Heart left ventricle (tissue), 16 donors: ENCODE measurements around the gene SLC7A5. TPM values are rescaled to one million over a fixed set of nuclear protein-coding genes. Genes with fewer than 3 reads are reported as not detected.
A peak's percentile ranks its signal among the peaks of the same experiment; 100 is the strongest.

ENCODE experiments used
- ATAC-seq, 4 donors: fragments of 200-7000 bp; cut with Tn5 transposase; one replicate each; pipeline ENCODE4 v1.9.1; 2020 to 2022; ENCODE audit warnings: moderate library complexity in 4 of 4, mild to moderate bottlenecking in 3 of 4, moderate number of reproducible peaks in 1 of 4
- DNase-seq, 5 donors: peaks; one replicate each; pipeline ENCODE4 v3.0.0-alpha.2; 2020
- H3K27ac ChIP-seq, 12 donors: fragments of 200-600 bp; sonication (generic) in 4 of 12; one replicate each; pipeline versions ENCODE4 v1.5.0 to v1.8.0; 2016 to 2022; ENCODE audit warnings: mild to moderate bottlenecking in 2 of 12
- H3K27me3 ChIP-seq, 9 donors: fragments of 200-600 bp; sonication (generic) in 2 of 9; one replicate each; pipeline versions ENCODE4 v1.5.1 to v1.8.0; 2016 to 2022; ENCODE audit warnings: mild to moderate bottlenecking in 3 of 9
- H3K36me3 ChIP-seq, 9 donors: fragments of 200-600 bp; sonication (generic) in 2 of 9; one replicate each; pipeline versions ENCODE4 v1.5.0 to v1.8.0; 2018 to 2022; ENCODE audit warnings: mild to moderate bottlenecking in 2 of 9
- H3K4me1 ChIP-seq, 12 donors: fragments of 200-600 bp; sonication (generic) in 4 of 12; one replicate each; pipeline versions ENCODE4 v1.5.0 to v1.8.0; 2016 to 2022; ENCODE audit warnings: mild to moderate bottlenecking in 3 of 12
- H3K4me3 ChIP-seq, 12 donors: fragments of 200-600 bp; sonication (generic) in 4 of 12; one replicate each; pipeline versions ENCODE4 v1.5.0 to v1.8.0; 2017 to 2022; ENCODE audit warnings: mild to moderate bottlenecking in 9 of 12, moderate library complexity in 4 of 12
- H3K9me3 ChIP-seq, 12 donors: fragments of 200-600 bp; sonication (generic) in 4 of 12; one replicate each; pipeline versions ENCODE4 v1.5.0 to v1.8.0; 2016 to 2022; ENCODE audit warnings: mild to moderate bottlenecking in 1 of 12
- CTCF ChIP-seq, 12 donors: fragments of 200-600 bp; sonication (generic) in 4 of 12; IDR thresholded peaks; one replicate each; pipeline versions ENCODE4 v1.5.0 to v1.8.0; 2018 to 2022; ENCODE audit warnings: antibody characterized with exemption in 12 of 12, mild to moderate bottlenecking in 5 of 12
- POLR2A ChIP-seq, 2 donors: fragments of 450-650 bp; IDR thresholded peaks; one replicate each; pipeline ENCODE4 v1.6.1; 2017; ENCODE audit warnings: antibody characterized with exemption in 2 of 2, mild to moderate bottlenecking in 2 of 2, moderate library complexity in 2 of 2
- WGBS, 4 donors: extraction: QIAGEN DNeasy Blood & Tissue Kit in 2 of 4; methylation state at CpG; one replicate each; pipeline versions ENCODE4 v1.1.5 to v1.1.7; 2013 to 2018; 5-methylcytosine and 5-hydroxymethylcytosine counted together
- intact Hi-C, 10 donors: fragments of 100-400 bp; cut with DNase I; formaldehyde crosslinking; loops; one replicate each; pipeline versions ENCODE4 v1.11.1 to v1.14.2; 2022
- polyA plus RNA-seq, 2 donors: library from polyadenylated mRNA; stranded (reverse); fragments of 200-250 nt; gene quantifications; one replicate each; pipeline ENCODE4 v1.2.3, GENCODE V29; 2013
- total RNA-seq, 9 donors: library from RNA; depleted of rRNA in 2 of 9; stranded (reverse); fragments of >200 nt in 2 of 9; fragmentation: NEBNext Ultra II Directional in 3 of 9; extraction: Animal tissue kit (Norgen Biotek cat#: 25700) in 3 of 9; gene quantifications; one replicate each; pipeline versions ENCODE4 v1.1.0 to v1.2.4, GENCODE V29; 2016 to 2023
- donor health status: ischemic (EF 13 %, LVEDD 7.1; RV severe dilation, severe dysfunction).
- donor health status: healthy with polysubstance abuse.
- donor health status: DM: no; HTN: yes; CAD: no.
- donor health status: DM: no; HTN: no; CAD: no.
- donor health status: ischemic (EF 25% LVEDD 6.9; RV normal size, moderate dysfunction).
- donor health status: ischemic (EF 25% LVEDD 5.7; RV mildly dilated, moderate dysfunction).
- donor health status: healthy.
- donor health status: DM: yes; HTN: yes; CAD: no.
- donor health status: ischemic (EF 35%, LVEDD 5.7; RV mildly dilated, moderate dysfunction).
- donor health status: nonischemic (EF 11% LVEDD 7.7; RV severe dilation, severe dysfunction).
- donor health status: DM: yes; HTN: yes; CAD: no.
- donor health status: PGD.
- donor health status: ischemic (EF 29% LVEDD 5.4; RV normal size, mild dysfunction).
- donor health status: nonischemic (EF 23%, LVEDD 6.1; RV moderate dilation, normal function).

Gene SLC7A5
- total and polyA plus RNA-seq, 11 donors = 1.7 to 12.2 (median 3.2) TPM

DNA sequence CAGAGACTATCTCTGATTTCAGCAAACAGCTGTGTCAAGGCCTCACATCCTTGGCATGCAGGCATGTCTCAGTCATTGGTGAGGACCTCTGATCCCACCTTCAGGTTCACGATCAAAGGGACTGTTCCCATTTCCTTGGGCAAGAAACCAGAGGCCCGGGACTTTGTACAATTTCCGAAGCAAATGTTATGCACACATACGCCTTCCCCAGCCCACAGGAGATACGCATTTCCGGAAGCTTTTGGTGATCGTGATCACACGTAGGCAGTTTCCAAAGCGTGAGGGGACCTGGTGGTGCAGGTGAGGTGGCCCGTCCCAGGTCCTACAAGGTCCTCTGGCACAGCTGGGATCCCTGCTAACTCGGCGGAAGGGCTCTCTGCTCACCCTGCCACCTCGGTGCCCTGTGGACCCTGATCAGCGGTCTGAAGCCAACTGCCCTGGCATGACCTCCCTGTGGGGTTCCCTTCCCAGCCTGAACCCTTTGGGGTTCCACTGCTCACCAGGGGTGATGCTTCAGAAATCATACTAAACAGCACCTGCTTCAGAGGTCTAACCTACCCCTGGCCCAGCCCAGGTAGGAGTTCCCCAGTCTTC is 74.7 kb downstream of the SLC7A5 start:
- Histone ChIP-seq H3K27me3 (no peaks in the 10 kb centered on the region), H3K27ac (no peak overlapping the region), H3K36me3 (no peaks in the 10 kb centered on the region), H3K9me3 (no peaks in the 10 kb centered on the region), H3K4me1 (peaks cover 0 to 9% (median 0%) of the 10 kb centered on the region in 12 donors), H3K4me3 (no peak overlapping the region)
- WGBS, 4 donors = 77 to 87% (median 84%) methylated on average over 12 to 14 of the region's 14 CpGs
- DNase-seq (no peak), ATAC-seq (no peak)
- TF ChIP-seq POLR2A (IDR thresholded peaks at IDR 0.05) = no peak
- TF ChIP-seq CTCF (IDR thresholded peaks at IDR 0.05) = no peak
- intact Hi-C loops = no loop called here

GRCh38 chr16:87792205-87792565 is 77.1 kb downstream of the SLC7A5 start:
- H3K27ac ChIP-seq = peak overlapping the region in 1 of 12 donors; percentile 80
- intact Hi-C loops = no loop called here
- TF ChIP-seq POLR2A (IDR thresholded peaks at IDR 0.05) (no peak), CTCF (IDR thresholded peaks at IDR 0.05) (no peak)
- 83 to 91% (median 85%) methylated on average over 7 of the region's 7 CpGs for WGBS, 4 donors
- ATAC-seq (no peak), DNase-seq (no peak)
- H3K4me1 ChIP-seq = peaks cover 0 to 9% (median 0%) of the 10 kb centered on the region in 12 donors
- no peak overlapping the region for H3K4me3 ChIP-seq
- H3K9me3 ChIP-seq = no peaks in the 10 kb centered on the region
- no peaks in the 10 kb centered on the region for H3K36me3 ChIP-seq
- H3K27me3 ChIP-seq = no peaks in the 10 kb centered on the region

DNA sequence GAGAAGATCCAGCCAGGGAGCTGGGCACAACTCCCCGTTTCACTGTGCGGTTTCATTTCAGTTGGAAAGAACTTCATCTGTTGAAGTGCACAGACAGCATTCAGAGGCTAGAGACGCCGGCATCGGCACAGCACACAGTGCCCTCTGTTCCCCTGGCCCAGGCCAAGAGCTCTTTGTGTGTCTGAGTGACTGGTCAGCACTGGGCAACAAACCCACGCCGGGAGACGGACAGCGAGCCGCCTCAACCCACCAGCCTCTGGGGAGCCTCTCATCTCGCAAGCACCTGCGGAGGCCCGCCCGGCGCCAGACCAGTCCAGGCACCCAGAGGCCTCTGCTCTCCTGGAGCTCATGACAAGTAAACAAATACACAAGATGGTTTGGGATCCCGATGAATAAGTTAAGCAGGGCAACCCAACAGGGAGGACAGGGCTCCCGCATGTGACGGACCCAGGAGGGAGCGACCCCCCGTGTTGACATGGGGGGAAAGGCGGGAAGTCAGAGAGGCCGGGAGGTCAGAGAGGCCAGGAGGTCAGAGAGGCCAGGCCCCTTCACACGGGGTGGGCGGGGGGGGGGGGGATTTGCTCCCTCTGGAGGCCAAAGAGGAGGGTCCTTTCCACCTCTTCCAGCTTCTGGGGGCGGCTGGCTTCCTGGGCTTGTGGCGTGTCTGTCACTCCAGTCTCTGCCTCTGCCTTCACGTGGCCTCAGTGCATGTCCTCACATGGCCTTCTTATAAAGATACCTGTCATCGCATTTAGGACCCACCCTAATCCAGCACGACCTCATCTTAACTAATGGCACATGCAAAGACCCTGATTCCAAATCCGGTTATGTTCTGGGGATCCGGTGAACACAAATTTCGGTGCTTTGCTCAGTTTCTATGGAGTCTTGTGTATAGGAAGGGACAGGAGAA is 77.8 kb downstream of the SLC7A5 start:
- H3K4me3 ChIP-seq = no peak overlapping the region
- no peaks in the 10 kb centered on the region for H3K9me3 ChIP-seq
- peaks cover 0 to 9% (median 0%) of the 10 kb centered on the region in 12 donors for H3K4me1 ChIP-seq
- TF ChIP-seq CTCF (IDR thresholded peaks at IDR 0.05) = no peak
- no peak for TF ChIP-seq POLR2A (IDR thresholded peaks at IDR 0.05)
- peak overlapping the region in 4 of 12 donors; percentile 5 to 80 (median 46) for H3K27ac ChIP-seq
- H3K36me3 ChIP-seq = no peaks in the 10 kb centered on the region
- ATAC-seq = no peak
- intact Hi-C loops = no loop called here
- no peaks in the 10 kb centered on the region for H3K27me3 ChIP-seq
- WGBS, 4 donors = 74 to 82% (median 79%) methylated on average over 22 to 32 of the region's 32 CpGs
- DNase-seq = no peak
